Measurements from ENCODE around the gene NSD2. TPM values are rescaled to one million over a fixed set of nuclear protein-coding genes. Genes with fewer than 3 reads are reported as not detected.
A peak's percentile ranks its signal among the peaks of the same experiment; 100 is the strongest.
"Not testable (repeated sequence)": the region's sequence is repeated elsewhere in the genome, so short reads cannot be mapped to it uniquely, and the experiment has no call there.

Gene NSD2
- total RNA-seq, 1 donor from 2014 or later = 71.3 TPM

GRCh38 chr4:1899149-1900086 lies 28.2 kb downstream of the NSD2 start:
- peak; percentile 87 for DNase-seq

GRCh38 chr4:1900087-1900433 lies 28.9 kb downstream of the NSD2 start:
- DNase-seq = no peak

GRCh38 chr4:1900624-1901023 lies 29.4 kb downstream of the NSD2 start:
- no peak for DNase-seq

GRCh38 chr4:1901127-1901526 lies 29.9 kb downstream of the NSD2 start:
- no peak for DNase-seq

- no peak for DNase-seq
Observed at GRCh38 chr4:1902243-1902642, 31.1 kb downstream of the NSD2 start.

- DNase-seq = no peak
Observed at GRCh38 chr4:1903035-1903434, 31.8 kb downstream of the NSD2 start.

GRCh38 chr4:1904042-1904441 lies 32.8 kb downstream of the NSD2 start:
- no peak for DNase-seq

- DNase-seq = peak; percentile 65
Observed at GRCh38 chr4:1907848-1908525, 36.8 kb downstream of the NSD2 start.

GRCh38 chr4:1909696-1910095 lies 38.5 kb downstream of the NSD2 start:
- DNase-seq = not testable (repeated sequence)

- peak; percentile 56 for DNase-seq
Observed at GRCh38 chr4:1910643-1911042, 39.5 kb downstream of the NSD2 start.

GRCh38 chr4:1911316-1911715 lies 40.1 kb downstream of the NSD2 start:
- not testable (repeated sequence) for DNase-seq

GRCh38 chr4:1922821-1923220 lies 51.6 kb downstream of the NSD2 start:
- DNase-seq = no peak

GRCh38 chr4:1927675-1928074 lies 56.5 kb downstream of the NSD2 start:
- no peak for DNase-seq

GRCh38 chr4:1928356-1929239 lies 57.4 kb downstream of the NSD2 start:
- DNase-seq = no peak

GRCh38 chr4:1932736-1933135 lies 61.5 kb downstream of the NSD2 start:
- no peak for DNase-seq

GRCh38 chr4:1933700-1934099 lies 62.5 kb downstream of the NSD2 start:
- no peak for DNase-seq

GRCh38 chr4:1937550-1937949 lies 66.4 kb downstream of the NSD2 start:
- DNase-seq = no peak

GRCh38 chr4:1938027-1938426 lies 66.8 kb downstream of the NSD2 start:
- no peak for DNase-seq

- peak; percentile 9 for DNase-seq
Observed at GRCh38 chr4:1939664-1940509, 68.7 kb downstream of the NSD2 start.

- no peak for DNase-seq
Observed at GRCh38 chr4:1940566-1940965, 69.4 kb downstream of the NSD2 start.

GRCh38 chr4:1943928-1944327 lies 72.7 kb downstream of the NSD2 start:
- no peak for DNase-seq
